Fibroblast of pulmonary artery (primary cell): ENCODE results near the gene MELK.

Experiments used
- DNase-seq: peaks from one replicate; pipeline ENCODE4 v3.0.0-alpha.2; 2010; ENCODE audit warnings: low read depth
- H3K4me3 ChIP-seq: replicated peaks from 2 replicates; pipeline ENCODE4 v1.5.1; 2011; ENCODE audit warnings: low read depth, mild to moderate bottlenecking, control low read depth, low read length, moderate library complexity
- CTCF ChIP-seq: IDR thresholded peaks from 2 replicates; pipeline ENCODE4 v1.5.1; 2011; ENCODE audit warnings: mild to moderate bottlenecking, control low read depth, low read length, inconsistent platforms; ENCODE audit errors: missing control alignments

The MELK gene

GRCh38 chr9:36686471-36686870 lies 113.8 kb downstream of the MELK start:
- no peak overlapping the region for H3K4me3 ChIP-seq
- DNase-seq: no peak
- TF ChIP-seq CTCF: no peak

GRCh38 chr9:36690412-36691168 lies 117.9 kb downstream of the MELK start:
- TF ChIP-seq CTCF: no peak
- no peak overlapping the region for H3K4me3 ChIP-seq
- no peak for DNase-seq

- no peak for DNase-seq
- no peak for TF ChIP-seq CTCF
- H3K4me3 ChIP-seq: no peak overlapping the region
These were observed 119.0 kb downstream of the MELK start for GRCh38 chr9:36691671-36692070.

- no peak for DNase-seq
- no peak overlapping the region for H3K4me3 ChIP-seq
- TF ChIP-seq CTCF: no peak
These were observed 126.3 kb downstream of the MELK start for GRCh38 chr9:36698984-36699383.

- no peak for TF ChIP-seq CTCF
- DNase-seq: no peak
- H3K4me3 ChIP-seq: no peak overlapping the region
These were observed 131.5 kb downstream of the MELK start for GRCh38 chr9:36704148-36704547.

GRCh38 chr9:36713515-36714490 lies 141.1 kb downstream of the MELK start:
- H3K4me3 ChIP-seq: no peak overlapping the region
- DNase-seq: no peak
- no peak for TF ChIP-seq CTCF
